B cell (primary cell): ENCODE data around the gene AK9. TPM values are rescaled to one million over a fixed set of nuclear protein-coding genes. Genes with fewer than 3 reads are reported as not detected.

Experiments
- ATAC-seq: fragments of 200-7000 bp; cut with Tn5 transposase; one replicate; pipeline ENCODE4 v1.10.0; 2021; ENCODE audit warnings: low read depth, mild to moderate bottlenecking, moderate number of reproducible peaks, moderate library complexity
- CTCF ChIA-PET: fragments of 350-600 bp; sonication (Branson Sonifier 250); formaldehyde crosslinking; loops from one replicate; lab custom pipeline; 2021; ENCODE audit warnings: antibody characterized with exemption, inconsistent platforms; lab: Charles Lee
- POLR2A ChIA-PET: fragments of 350-600 bp; sonication (Branson Sonifier 250); formaldehyde crosslinking; loops from one replicate; lab custom pipeline; 2021; ENCODE audit warnings: antibody characterized with exemption; lab: Charles Lee
- DNase-seq: peaks from one replicate; pipeline ENCODE4 v3.0.0; 2013
- H2AFZ ChIP-seq: 2 replicates; pipeline ENCODE4 v1.6.1; 2012; ENCODE audit warnings: mild to moderate bottlenecking, low read depth, low read length; ENCODE audit not compliant: insufficient read depth, poor library complexity, severe bottlenecking
- H3K27ac ChIP-seq, 2 donors: 1 replicate in 1 of 2; 2 replicates in 1 of 2; pipeline ENCODE4 v1.5.1; 2012 to 2013; ENCODE audit warnings: low read length in 2 of 2, mild to moderate bottlenecking in 2 of 2, moderate library complexity in 1 of 2
- H3K27me3 ChIP-seq, 4 experiments: fragments of 200-600 bp in 1 of 4; sonication (generic) in 1 of 4; replicated peaks in 1 of 4; 1 replicate in 2 of 4; 2 replicates in 2 of 4; pipeline versions ENCODE4 v1.6.1 to v1.7.0; 2013 to 2016; ENCODE audit warnings: low read length in 3 of 4, mild to moderate bottlenecking in 2 of 4, mixed read lengths in 1 of 4, moderate library complexity in 1 of 4; ENCODE audit not compliant: insufficient read depth in 4 of 4, control insufficient read depth in 3 of 4; ENCODE audit errors: control extremely low read depth in 1 of 4
- H3K36me3 ChIP-seq, 2 experiments: replicated peaks in 1 of 2; 1 replicate in 1 of 2; 2 replicates in 1 of 2; pipeline versions ENCODE4 v1.6.1 to v1.7.1; 2013; ENCODE audit warnings: low read length in 1 of 2; ENCODE audit not compliant: insufficient read depth in 2 of 2, control insufficient read depth in 1 of 2; ENCODE audit errors: control extremely low read depth in 1 of 2, extremely low read depth in 1 of 2
- H3K4me1 ChIP-seq, 2 donors: fragments of 200-600 bp in 1 of 2; sonication (generic) in 1 of 2; 1 replicate in 1 of 2; 2 replicates in 1 of 2; pipeline versions ENCODE4 v1.5.1 to v1.6.1; 2013 to 2017; ENCODE audit warnings: low read length in 2 of 2; ENCODE audit not compliant: control insufficient read depth in 2 of 2, insufficient read depth in 2 of 2
- H3K4me2 ChIP-seq: replicated peaks from 2 replicates; pipeline ENCODE3; 2012; ENCODE audit warnings: mild to moderate bottlenecking, low read depth, low read length; ENCODE audit not compliant: poor library complexity, severe bottlenecking
- H3K4me3 ChIP-seq, 5 experiments: fragments of 200-600 bp in 1 of 5; sonication (generic) in 1 of 5; 1 replicate in 3 of 5; 2 replicates in 2 of 5; pipeline versions ENCODE4 v1.5.1 to v1.7.0; 2011 to 2016; ENCODE audit warnings: low read length in 4 of 5, mild to moderate bottlenecking in 4 of 5, low read depth in 2 of 5, control low read depth in 1 of 5, moderate library complexity in 1 of 5; ENCODE audit not compliant: insufficient read depth in 1 of 5; ENCODE audit errors: control extremely low read depth in 1 of 5, extremely low read depth in 1 of 5
- H3K79me2 ChIP-seq: fragments of 200-600 bp; sonication (generic); one replicate; pipeline ENCODE4 v1.6.0; 2016; ENCODE audit warnings: low read length; ENCODE audit not compliant: control insufficient read depth, insufficient read depth
- H3K9ac ChIP-seq: fragments of 200-600 bp; sonication (generic); 2 replicates; pipeline ENCODE4 v1.6.1; 2017; ENCODE audit warnings: mild to moderate bottlenecking, low read length, moderate library complexity
- H3K9me3 ChIP-seq, 3 donors: one replicate each; pipeline versions ENCODE4 v1.6.1 to v1.7.1; 2013; ENCODE audit warnings: low read length in 2 of 3; ENCODE audit not compliant: control insufficient read depth in 2 of 3, insufficient read depth in 1 of 3; ENCODE audit errors: control extremely low read depth in 1 of 3
- H4K20me1 ChIP-seq: 2 replicates; pipeline ENCODE4 v1.6.0; 2012; ENCODE audit warnings: mild to moderate bottlenecking, low read length; ENCODE audit not compliant: insufficient read depth, control insufficient read depth, poor library complexity, severe bottlenecking
- H3K27ac Mint-ChIP-seq: one replicate; pipeline ENCODE4 v1.8.0; 2021; ENCODE audit warnings: mixed read lengths
- H3K27me3 Mint-ChIP-seq: one replicate; pipeline ENCODE4 v1.8.0; 2021; ENCODE audit warnings: mixed read lengths
- H3K4me1 Mint-ChIP-seq: one replicate; pipeline ENCODE4 v1.8.0; 2021; ENCODE audit warnings: mixed read lengths
- H3K4me3 Mint-ChIP-seq: one replicate; pipeline ENCODE4 v1.8.0; 2021; ENCODE audit warnings: mixed read lengths
- H3K9me3 Mint-ChIP-seq: one replicate; pipeline ENCODE4 v1.8.0; 2022; ENCODE audit warnings: mixed read lengths; ENCODE audit not compliant: insufficient read depth
- EZH2 ChIP-seq: IDR thresholded peaks from 2 replicates; pipeline ENCODE4 v1.6.1; 2012; ENCODE audit warnings: borderline replicate concordance, low read depth, mild to moderate bottlenecking, moderate library complexity, low read length; ENCODE audit not compliant: insufficient read depth, poor library complexity, severe bottlenecking
- WGBS: methylation state at CpG from one replicate; pipeline ENCODE4 v1.1.5; 2013; ENCODE audit warnings: missing lambda C conversion rate; ENCODE audit not compliant: insufficient coverage; 5-methylcytosine and 5-hydroxymethylcytosine counted together
- intact Hi-C: fragments of 100-400 bp; cut with micrococcal nuclease; formaldehyde crosslinking; loops from one replicate; pipeline ENCODE4 v1.10.0; 2022
- polyA plus RNA-seq: library from polyadenylated mRNA; depleted of rRNA; stranded (reverse); fragments of >200 nt; gene quantifications from 2 replicates; pipeline ENCODE4 v1.2.3, GENCODE V29; 2012
- total RNA-seq, 2 donors: library from RNA; stranded (reverse); fragments of 120-200 nt in 1 of 2; gene quantifications; 1 replicate in 1 of 2; 2 replicates in 1 of 2; pipeline versions ENCODE4 v1.2.3 to v1.2.4, GENCODE V29; 2013 to 2022
- TF ChIP-seq, protein P1 (sequence below): fragments of 200-600 bp; IDR thresholded peaks from one replicate; pipeline ENCODE4 v1.8.0; 2022; ENCODE audit warnings: antibody characterized with exemption, mild to moderate bottlenecking

AK9 gene
- total and polyA plus RNA-seq, 2 donors (not counting 1 experiment from before 2014, with no cell fraction given): 6.4 to 26.5 TPM

DNA sequence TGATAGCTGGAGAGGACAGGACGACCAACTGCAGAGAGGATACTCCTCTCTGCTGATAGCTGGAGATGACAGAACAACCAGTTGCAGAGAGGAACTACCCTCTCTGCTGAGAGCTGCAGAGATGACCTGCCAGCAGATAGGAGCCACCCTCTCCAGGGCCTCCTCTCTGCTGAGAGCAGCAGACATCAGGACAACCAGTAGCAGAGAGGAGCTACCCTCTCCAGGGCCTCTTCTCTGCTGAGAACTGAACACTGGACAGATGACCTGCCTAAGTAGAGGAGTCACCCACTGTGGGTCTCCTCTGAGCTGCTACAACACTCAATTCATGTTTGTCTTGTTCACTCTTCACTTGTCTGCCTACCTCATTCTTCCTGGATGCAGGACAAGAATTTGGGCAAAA is 180.6 kb downstream of the AK9 start:
- Histone ChIP-seq H3K36me3 (no peaks in the 10 kb centered on the region), H3K9ac (no peak overlapping the region), H3K79me2 (no peaks in the 10 kb centered on the region), H3K4me2 (no peak overlapping the region), H4K20me1 (no peaks in the 10 kb centered on the region), H3K4me3 (no peak overlapping the region), H3K9me3 (peaks cover 0 to 6% (median 0%) of the 10 kb centered on the region in 3 donors), H3K4me1 (no peaks in the 10 kb centered on the region), H3K27me3 (no peaks in the 10 kb centered on the region), H3K27ac (no peak overlapping the region), H2AFZ (no peak overlapping the region)
- TF ChIP-seq, protein P1, sequence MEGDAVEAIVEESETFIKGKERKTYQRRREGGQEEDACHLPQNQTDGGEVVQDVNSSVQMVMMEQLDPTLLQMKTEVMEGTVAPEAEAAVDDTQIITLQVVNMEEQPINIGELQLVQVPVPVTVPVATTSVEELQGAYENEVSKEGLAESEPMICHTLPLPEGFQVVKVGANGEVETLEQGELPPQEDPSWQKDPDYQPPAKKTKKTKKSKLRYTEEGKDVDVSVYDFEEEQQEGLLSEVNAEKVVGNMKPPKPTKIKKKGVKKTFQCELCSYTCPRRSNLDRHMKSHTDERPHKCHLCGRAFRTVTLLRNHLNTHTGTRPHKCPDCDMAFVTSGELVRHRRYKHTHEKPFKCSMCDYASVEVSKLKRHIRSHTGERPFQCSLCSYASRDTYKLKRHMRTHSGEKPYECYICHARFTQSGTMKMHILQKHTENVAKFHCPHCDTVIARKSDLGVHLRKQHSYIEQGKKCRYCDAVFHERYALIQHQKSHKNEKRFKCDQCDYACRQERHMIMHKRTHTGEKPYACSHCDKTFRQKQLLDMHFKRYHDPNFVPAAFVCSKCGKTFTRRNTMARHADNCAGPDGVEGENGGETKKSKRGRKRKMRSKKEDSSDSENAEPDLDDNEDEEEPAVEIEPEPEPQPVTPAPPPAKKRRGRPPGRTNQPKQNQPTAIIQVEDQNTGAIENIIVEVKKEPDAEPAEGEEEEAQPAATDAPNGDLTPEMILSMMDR: no peak
- TF ChIP-seq EZH2: no peak
- H3K27me3 Mint-ChIP-seq: no peaks in the 10 kb centered on the region
- ChIA-PET POLR2A (no interaction called here), CTCF (interaction anchor here (1.2 kb wide), 1 partner anchor 528 kb away, joined by 4 read pairs; no protein-coding TSS in a partner anchor)
- 80% methylated on average over 1 of the region's 1 CpG for WGBS
- H3K4me3 Mint-ChIP-seq: no peak overlapping the region
- peaks cover 3% of the 10 kb centered on the region for H3K4me1 Mint-ChIP-seq
- no peak for DNase-seq
- intact Hi-C loops: no loop called here
- peaks cover 2% of the 10 kb centered on the region for H3K9me3 Mint-ChIP-seq
- no peak for ATAC-seq
- no peak overlapping the region for H3K27ac Mint-ChIP-seq

DNA sequence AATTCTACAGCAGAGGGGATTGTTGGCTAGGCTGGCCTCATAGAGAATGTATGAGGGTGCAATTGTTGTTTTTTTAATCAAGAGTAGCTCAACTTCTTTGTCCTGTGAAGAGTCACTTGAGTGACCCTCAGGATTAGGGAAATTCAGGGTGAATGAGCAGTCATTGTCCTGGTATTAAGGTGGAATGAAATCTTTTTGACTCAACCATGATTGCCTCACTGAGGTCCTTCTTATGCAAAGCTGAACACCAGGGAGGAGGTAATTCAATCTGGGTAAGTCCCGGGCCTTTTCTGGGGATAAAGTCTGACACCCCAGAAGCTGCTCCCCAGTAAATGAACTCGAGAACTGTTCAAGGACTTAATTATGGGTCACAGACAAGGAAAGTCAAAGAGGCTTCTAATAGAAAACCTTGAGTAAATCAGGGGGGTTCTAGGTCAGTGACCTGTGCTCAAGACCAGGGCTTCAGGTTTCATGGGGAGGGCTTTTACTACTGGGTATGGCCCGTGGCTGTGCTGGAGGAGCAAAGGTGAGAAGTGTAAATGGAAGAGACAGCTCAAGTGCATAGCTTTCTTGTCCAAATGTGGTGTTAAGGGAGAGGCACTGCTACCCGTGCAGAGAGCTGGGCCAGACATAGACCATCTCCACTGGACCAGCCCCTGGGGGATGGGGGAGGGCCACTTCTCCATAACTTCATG is 182.7 kb downstream of the AK9 start:
- Mint-ChIP-seq H3K4me3 (no peak overlapping the region), H3K9me3 (peaks cover 2% of the 10 kb centered on the region), H3K27ac (no peak overlapping the region), H3K27me3 (no peaks in the 10 kb centered on the region), H3K4me1 (no peaks in the 10 kb centered on the region)
- intact Hi-C loops: no loop called here
- no peak overlapping the region for H3K27ac ChIP-seq
- no peak overlapping the region for H3K4me2 ChIP-seq
- no peaks in the 10 kb centered on the region for H3K36me3 ChIP-seq
- WGBS: 80% methylated on average over 4 of the region's 4 CpGs
- DNase-seq (no peak), ATAC-seq (no peak)
- no peak overlapping the region for H2AFZ ChIP-seq
- H4K20me1 ChIP-seq: no peaks in the 10 kb centered on the region
- H3K4me3 ChIP-seq: no peak overlapping the region
- peaks cover 0 to 6% (median 0%) of the 10 kb centered on the region in 3 donors for H3K9me3 ChIP-seq
- no peaks in the 10 kb centered on the region for H3K79me2 ChIP-seq
- POLR2A ChIA-PET: no interaction called here
- H3K4me1 ChIP-seq: no peaks in the 10 kb centered on the region
- H3K9ac ChIP-seq: no peak overlapping the region
- CTCF ChIA-PET: interaction anchor here (1.0 kb wide), 1 partner anchor 21 kb away, joined by 3 read pairs; no protein-coding TSS in a partner anchor
- no peaks in the 10 kb centered on the region for H3K27me3 ChIP-seq
- TF ChIP-seq, protein P1: no peak
- TF ChIP-seq EZH2: no peak
